ENCODE measurements around the gene CHMP2A.
"Not testable (repeated sequence)": the region's sequence is repeated elsewhere in the genome, so short reads cannot be mapped to it uniquely, and the experiment has no call there.

Gene CHMP2A

GRCh38 chr19:58513213-58513693, 41.7 kb downstream of the CHMP2A start:
- peak overlapping the region; percentile 91 for H3K27ac ChIP-seq
- no peak for TF ChIP-seq CTCF (conservative IDR thresholded peaks at IDR 0.05)

GRCh38 chr19:58511353-58512208, 43.3 kb downstream of the CHMP2A start, which contains the start of gene SLC27A5:
TSS of gene SLC27A5 (minus strand) at chr19:58511992. CDS start at chr19:58511955, 37 bp downstream.
- TF ChIP-seq CTCF (conservative IDR thresholded peaks at IDR 0.05) = no peak
- peak within 1 kb of the TSS; percentile 91; the same call in 1 of the 2 replicates for H3K27ac ChIP-seq

GRCh38 chr19:58510084-58510862, 44.6 kb downstream of the CHMP2A start:
- no peak overlapping the region for H3K27ac ChIP-seq

DNA sequence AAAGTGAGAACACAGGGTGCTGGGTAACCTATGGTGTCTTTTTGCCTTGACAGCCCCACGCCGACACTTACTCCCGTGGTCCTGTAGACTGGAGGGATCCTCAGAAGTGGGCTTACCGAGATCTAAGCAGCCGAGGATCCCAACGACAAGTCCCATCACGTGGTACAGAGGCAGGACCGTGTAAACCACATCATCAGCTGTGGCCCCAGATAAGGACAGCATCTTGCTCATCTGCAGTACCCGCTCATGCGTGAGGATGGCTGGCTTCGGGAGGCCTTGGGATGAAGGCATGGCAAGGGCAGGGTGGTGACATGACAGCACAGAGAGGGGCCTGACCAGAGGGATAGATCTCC, 45.2 kb downstream of the CHMP2A start:
- no peak for TF ChIP-seq CTCF (conservative IDR thresholded peaks at IDR 0.05)
- H3K27ac ChIP-seq = no peak overlapping the region

More at GRCh38 chr19:58510084-58510862, 44.6 kb downstream of the CHMP2A start:
- TF ChIP-seq CTCF (conservative IDR thresholded peaks at IDR 0.05) = no peak

DNA sequence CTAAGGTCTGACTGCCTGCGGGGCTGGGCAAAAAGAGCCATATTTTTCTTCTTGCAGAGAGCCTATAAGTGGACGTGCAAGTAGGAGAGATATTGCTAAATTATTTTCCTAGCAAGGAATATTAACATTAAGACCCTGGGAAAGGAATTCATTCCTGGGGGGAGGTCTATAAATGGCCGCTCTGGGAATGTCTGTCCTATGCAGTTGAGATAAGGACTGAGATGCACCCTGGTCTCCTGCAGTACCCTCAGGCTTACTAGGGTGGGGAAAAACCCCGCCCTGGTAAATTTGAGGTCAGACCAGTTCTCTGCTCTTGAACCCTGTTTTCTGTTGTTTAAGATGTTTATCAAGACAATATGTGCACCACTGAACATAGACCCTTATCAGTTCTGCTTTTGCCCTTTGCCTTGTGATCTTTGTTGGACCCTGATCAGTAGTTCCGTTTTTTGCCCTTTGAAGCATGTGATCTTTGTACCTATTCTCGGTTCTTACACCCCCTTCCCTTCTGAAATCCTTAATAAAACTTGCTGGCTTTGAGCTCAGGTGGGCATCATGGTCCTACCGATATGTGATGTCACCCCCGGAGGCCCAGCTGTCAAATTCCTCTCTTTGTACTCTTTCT, 47.2 kb downstream of the CHMP2A start:
- H3K27ac ChIP-seq = not testable (repeated sequence)

Data from VCaP (cell line).